IPS-18a (cell line): ENCODE data around the gene MDM1.

ENCODE experiments used
- H3K27ac ChIP-seq: one replicate; pipeline ENCODE4 v1.5.1; 2013; ENCODE audit warnings: low read length
- H3K27me3 ChIP-seq: one replicate; pipeline ENCODE4 v1.6.1; 2013; ENCODE audit warnings: mild to moderate bottlenecking, low read length; ENCODE audit not compliant: control insufficient read depth, insufficient read depth
- H3K36me3 ChIP-seq: one replicate; pipeline ENCODE4 v1.6.1; 2013; ENCODE audit warnings: low read depth, low read length; ENCODE audit not compliant: control insufficient read depth
- H3K4me1 ChIP-seq: one replicate; pipeline ENCODE4 v1.6.1; 2013; ENCODE audit warnings: low read depth, low read length; ENCODE audit not compliant: control insufficient read depth
- H3K4me3 ChIP-seq: one replicate; pipeline ENCODE4 v1.5.1; 2013; ENCODE audit warnings: low read length
- H3K9ac ChIP-seq: one replicate; pipeline ENCODE4 v1.6.1; 2013; ENCODE audit warnings: mild to moderate bottlenecking, low read length, moderate library complexity
- H3K9me3 ChIP-seq: one replicate; pipeline ENCODE4 v1.6.1; 2013; ENCODE audit warnings: low read depth, low read length; ENCODE audit not compliant: control insufficient read depth

Gene MDM1

DNA sequence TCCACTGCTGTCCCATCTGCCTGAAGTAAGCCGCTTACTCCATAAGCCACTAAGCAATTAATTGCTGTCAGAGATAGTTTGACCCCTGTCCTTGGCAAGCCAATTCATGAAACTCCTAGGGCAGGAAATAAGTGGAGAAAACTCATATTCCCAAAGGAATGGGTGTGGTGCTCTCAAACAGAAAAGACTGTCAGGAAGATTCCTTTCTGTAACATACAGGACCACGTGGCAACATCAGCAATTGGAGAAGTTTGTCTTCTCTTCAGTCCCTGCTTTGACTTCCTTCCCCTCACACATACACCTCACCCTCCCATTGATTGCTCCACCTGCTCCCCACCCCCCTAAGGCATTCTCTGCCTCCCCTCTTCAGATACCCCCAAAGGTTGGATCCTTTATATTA, 36.2 kb upstream of the MDM1 start:
- H3K9me3 ChIP-seq = no peaks in the 10 kb centered on the region
- H3K27ac ChIP-seq = no peak overlapping the region
- H3K4me3 ChIP-seq = no peak overlapping the region
- H3K36me3 ChIP-seq = no peaks in the 10 kb centered on the region
- H3K27me3 ChIP-seq = no peaks in the 10 kb centered on the region
- H3K4me1 ChIP-seq = peaks cover 9% of the 10 kb centered on the region
- H3K9ac ChIP-seq = no peak overlapping the region

GRCh38 chr12:68367903-68368302, 35.7 kb upstream of the MDM1 start:
- no peaks in the 10 kb centered on the region for H3K36me3 ChIP-seq
- no peak overlapping the region for H3K4me3 ChIP-seq
- H3K4me1 ChIP-seq = peaks cover 9% of the 10 kb centered on the region
- H3K27ac ChIP-seq = no peak overlapping the region
- H3K9me3 ChIP-seq = no peaks in the 10 kb centered on the region
- no peaks in the 10 kb centered on the region for H3K27me3 ChIP-seq
- H3K9ac ChIP-seq = no peak overlapping the region

GRCh38 chr12:68367116-68367515, 35.0 kb upstream of the MDM1 start:
- no peaks in the 10 kb centered on the region for H3K27me3 ChIP-seq

DNA sequence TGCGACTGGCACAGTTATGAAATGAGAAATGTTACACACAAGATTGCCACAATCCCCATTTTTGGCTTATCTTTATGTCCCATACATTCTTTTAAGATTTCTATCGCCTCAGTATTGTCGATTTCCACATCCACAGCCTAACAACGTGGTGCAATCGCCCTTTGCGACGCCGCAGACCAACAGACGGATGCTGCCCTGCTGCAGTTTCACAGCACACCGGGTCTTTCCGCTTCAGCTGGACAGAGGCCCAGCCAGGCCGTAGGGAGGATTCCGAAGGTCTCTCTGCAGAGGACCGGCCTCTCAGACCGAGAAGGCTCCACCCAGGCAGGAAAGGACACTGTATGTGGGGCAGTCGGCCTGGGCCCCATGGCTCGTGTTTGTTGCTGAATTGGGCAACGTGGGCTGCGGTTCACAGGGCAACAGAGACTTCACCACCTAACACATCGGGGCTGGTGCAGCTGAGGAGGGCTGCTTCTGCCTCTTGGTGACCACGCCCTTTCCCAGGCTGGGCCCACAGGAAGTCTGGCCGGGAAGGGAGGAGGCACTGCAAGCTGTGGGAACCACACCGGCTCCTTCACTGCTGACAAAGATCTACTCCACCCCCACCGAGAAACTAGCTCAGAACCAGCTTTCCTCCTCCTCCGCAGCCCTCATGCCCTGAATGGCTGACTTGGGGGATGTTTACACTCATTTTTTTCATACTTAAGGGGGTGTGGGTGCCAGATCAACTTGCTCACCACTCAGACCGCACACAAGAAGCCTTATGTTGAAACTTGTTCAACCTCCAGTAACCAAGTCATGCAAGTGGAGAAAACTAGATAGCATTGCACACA, 32.9 kb upstream of the MDM1 start:
- H3K9ac ChIP-seq = no peak overlapping the region
- H3K4me1 ChIP-seq = peaks cover 9% of the 10 kb centered on the region
- no peak overlapping the region for H3K27ac ChIP-seq
- H3K36me3 ChIP-seq = no peaks in the 10 kb centered on the region
- no peaks in the 10 kb centered on the region for H3K9me3 ChIP-seq
- peak overlapping the region; percentile 52 for H3K4me3 ChIP-seq
- H3K27me3 ChIP-seq = no peaks in the 10 kb centered on the region

More at GRCh38 chr12:68367116-68367515, 35.0 kb upstream of the MDM1 start:
- Histone ChIP-seq H3K4me1 (peaks cover 9% of the 10 kb centered on the region), H3K36me3 (no peaks in the 10 kb centered on the region), H3K9me3 (no peaks in the 10 kb centered on the region), H3K9ac (no peak overlapping the region), H3K27ac (no peak overlapping the region), H3K4me3 (no peak overlapping the region)

- no peaks in the 10 kb centered on the region for H3K36me3 ChIP-seq
- H3K4me1 ChIP-seq = peaks cover 12% of the 10 kb centered on the region
- no peak overlapping the region for H3K4me3 ChIP-seq
- H3K9me3 ChIP-seq = no peaks in the 10 kb centered on the region
- H3K9ac ChIP-seq = no peak overlapping the region
- no peak overlapping the region for H3K27ac ChIP-seq
- H3K27me3 ChIP-seq = no peaks in the 10 kb centered on the region
Measured at GRCh38 chr12:68364328-68364727, 32.2 kb upstream of the MDM1 start.

DNA sequence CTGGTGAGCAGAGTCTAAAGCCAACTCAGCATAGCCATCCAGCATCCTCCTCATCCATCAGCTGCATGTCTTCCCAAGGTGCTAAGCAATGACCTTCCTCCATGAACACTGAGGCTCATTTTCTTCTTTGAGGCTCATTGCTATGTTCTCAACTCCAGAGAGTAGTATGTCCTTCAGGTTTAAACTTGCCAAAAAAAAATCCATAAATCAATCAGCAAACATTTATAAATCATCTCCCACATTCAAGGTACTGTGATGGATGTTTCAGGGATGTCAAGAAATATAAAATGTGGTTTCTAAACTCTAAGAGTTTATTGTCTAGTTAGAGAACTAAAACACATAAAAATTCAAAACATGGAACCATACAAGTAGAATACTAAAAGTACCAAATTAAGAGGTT, 29.8 kb upstream of the MDM1 start:
- H3K4me1 ChIP-seq = peaks cover 28% of the 10 kb centered on the region
- H3K9ac ChIP-seq = no peak overlapping the region
- H3K4me3 ChIP-seq = no peak overlapping the region
- no peaks in the 10 kb centered on the region for H3K36me3 ChIP-seq
- H3K27ac ChIP-seq = no peak overlapping the region
- H3K27me3 ChIP-seq = no peaks in the 10 kb centered on the region
- H3K9me3 ChIP-seq = no peaks in the 10 kb centered on the region

- Histone ChIP-seq H3K36me3 (no peaks in the 10 kb centered on the region), H3K9me3 (no peaks in the 10 kb centered on the region), H3K4me3 (no peak overlapping the region), H3K27me3 (no peaks in the 10 kb centered on the region), H3K9ac (no peak overlapping the region), H3K4me1 (peaks cover 21% of the 10 kb centered on the region), H3K27ac (no peak overlapping the region)
Measured at GRCh38 chr12:68359674-68360073, 27.5 kb upstream of the MDM1 start.

- H3K9ac ChIP-seq = peak overlapping the region; percentile 67
- H3K27me3 ChIP-seq = no peaks in the 10 kb centered on the region
- H3K36me3 ChIP-seq = no peaks in the 10 kb centered on the region
- no peak overlapping the region for H3K27ac ChIP-seq
- H3K9me3 ChIP-seq = no peaks in the 10 kb centered on the region
- peaks cover 19% of the 10 kb centered on the region for H3K4me1 ChIP-seq
- H3K4me3 ChIP-seq = peak overlapping the region; percentile 53
Measured at GRCh38 chr12:68358532-68359485, 26.6 kb upstream of the MDM1 start.

- Histone ChIP-seq H3K9ac (no peak overlapping the region), H3K4me1 (peaks cover 19% of the 10 kb centered on the region), H3K27me3 (no peaks in the 10 kb centered on the region), H3K27ac (no peak overlapping the region), H3K9me3 (no peaks in the 10 kb centered on the region), H3K36me3 (no peaks in the 10 kb centered on the region), H3K4me3 (no peak overlapping the region)
Measured at GRCh38 chr12:68356986-68357385, 24.8 kb upstream of the MDM1 start.

GRCh38 chr12:68356060-68356695, 24.0 kb upstream of the MDM1 start:
- H3K4me1 ChIP-seq = peaks cover 19% of the 10 kb centered on the region
- H3K27ac ChIP-seq = no peak overlapping the region

DNA sequence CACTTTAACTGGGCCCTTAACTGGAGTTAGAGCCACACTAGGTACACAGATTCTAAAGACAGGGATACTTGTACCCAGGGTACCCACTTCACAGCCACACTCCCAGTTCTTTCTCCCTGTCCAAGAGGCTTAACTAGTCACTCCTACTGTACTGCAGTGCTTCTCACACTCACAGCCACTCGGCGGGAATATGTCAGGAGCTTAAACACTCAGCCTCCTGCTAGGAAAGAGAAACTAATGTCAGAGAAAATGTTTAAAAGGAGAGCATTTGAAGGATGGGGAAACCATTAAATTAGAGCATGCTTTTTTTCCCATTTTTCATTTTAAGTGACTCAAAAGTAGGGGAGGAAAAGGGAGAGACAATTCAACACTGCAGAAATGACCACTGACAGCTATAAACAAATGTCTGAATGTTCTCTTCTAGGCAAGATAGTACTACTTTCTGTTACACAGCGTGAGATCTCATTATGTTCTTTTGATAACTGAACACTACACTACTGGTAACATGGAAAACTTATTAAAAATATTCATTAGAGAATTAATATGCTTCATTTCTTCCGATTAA, 22.9 kb upstream of the MDM1 start:
- Histone ChIP-seq H3K27ac (no peak overlapping the region), H3K36me3 (no peaks in the 10 kb centered on the region)

More at GRCh38 chr12:68356060-68356695, 24.0 kb upstream of the MDM1 start:
- H3K9me3 ChIP-seq = no peaks in the 10 kb centered on the region
- H3K27me3 ChIP-seq = no peaks in the 10 kb centered on the region
- H3K36me3 ChIP-seq = no peaks in the 10 kb centered on the region
- no peak overlapping the region for H3K9ac ChIP-seq
- no peak overlapping the region for H3K4me3 ChIP-seq

More for the DNA sequence above, 22.9 kb upstream of the MDM1 start:
- Histone ChIP-seq H3K27me3 (no peaks in the 10 kb centered on the region), H3K4me1 (peaks cover 19% of the 10 kb centered on the region), H3K9ac (no peak overlapping the region), H3K9me3 (no peaks in the 10 kb centered on the region), H3K4me3 (no peak overlapping the region)
